C4-2B (cell line): ENCODE measurements around the gene FBXO8.

ENCODE experiments used
- ZFX ChIP-seq: fragments of 450-650 bp; IDR thresholded peaks from 2 replicates; pipeline ENCODE4 v1.6.1; 2017
- TF ChIP-seq, protein P1 (sequence below): fragments of 450-650 bp; conservative IDR thresholded peaks from 2 replicates; pipeline ENCODE4 v1.5.1; 2017; ENCODE audit warnings: mild to moderate bottlenecking

DNA sequence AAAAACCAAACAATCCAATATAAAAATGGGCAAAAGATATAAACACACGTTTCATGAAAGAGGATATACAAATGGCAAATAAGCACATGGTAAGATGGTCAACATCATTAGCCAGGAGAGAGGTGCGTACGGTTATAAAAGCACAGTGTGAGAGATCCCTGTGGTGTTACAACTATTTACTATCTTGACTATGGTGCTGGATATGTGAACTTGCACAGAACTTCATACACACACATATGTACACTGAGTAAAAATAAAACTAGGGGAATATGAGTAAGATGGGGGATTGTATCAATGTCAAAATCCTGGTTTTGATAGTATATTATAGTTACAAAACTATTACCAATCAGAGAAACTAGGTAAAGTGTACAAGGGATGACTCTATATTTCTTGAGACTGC, 8.4 kb downstream of the FBXO8 start:
- TF ChIP-seq, protein P1, sequence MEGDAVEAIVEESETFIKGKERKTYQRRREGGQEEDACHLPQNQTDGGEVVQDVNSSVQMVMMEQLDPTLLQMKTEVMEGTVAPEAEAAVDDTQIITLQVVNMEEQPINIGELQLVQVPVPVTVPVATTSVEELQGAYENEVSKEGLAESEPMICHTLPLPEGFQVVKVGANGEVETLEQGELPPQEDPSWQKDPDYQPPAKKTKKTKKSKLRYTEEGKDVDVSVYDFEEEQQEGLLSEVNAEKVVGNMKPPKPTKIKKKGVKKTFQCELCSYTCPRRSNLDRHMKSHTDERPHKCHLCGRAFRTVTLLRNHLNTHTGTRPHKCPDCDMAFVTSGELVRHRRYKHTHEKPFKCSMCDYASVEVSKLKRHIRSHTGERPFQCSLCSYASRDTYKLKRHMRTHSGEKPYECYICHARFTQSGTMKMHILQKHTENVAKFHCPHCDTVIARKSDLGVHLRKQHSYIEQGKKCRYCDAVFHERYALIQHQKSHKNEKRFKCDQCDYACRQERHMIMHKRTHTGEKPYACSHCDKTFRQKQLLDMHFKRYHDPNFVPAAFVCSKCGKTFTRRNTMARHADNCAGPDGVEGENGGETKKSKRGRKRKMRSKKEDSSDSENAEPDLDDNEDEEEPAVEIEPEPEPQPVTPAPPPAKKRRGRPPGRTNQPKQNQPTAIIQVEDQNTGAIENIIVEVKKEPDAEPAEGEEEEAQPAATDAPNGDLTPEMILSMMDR, result no peak
- TF ChIP-seq ZFX, result no peak
